Renal cortical epithelial cell (primary cell): ENCODE results near the gene BRIP1. TPM values are rescaled to one million over a fixed set of nuclear protein-coding genes. Genes with fewer than 3 reads are reported as not detected.

Experiments used
- DNase-seq: peaks from one replicate; pipeline ENCODE4 v3.0.0-alpha.2; 2011; ENCODE audit warnings: low read depth
- total RNA-seq: library from RNA; depleted of rRNA; stranded (reverse); fragments of >200 nt; gene quantifications from 2 replicates; pipeline ENCODE4 v1.2.3, GENCODE V29; 2014

The BRIP1 gene
- total RNA-seq, 1 donor from 2014 or later: 1.5 TPM

DNA sequence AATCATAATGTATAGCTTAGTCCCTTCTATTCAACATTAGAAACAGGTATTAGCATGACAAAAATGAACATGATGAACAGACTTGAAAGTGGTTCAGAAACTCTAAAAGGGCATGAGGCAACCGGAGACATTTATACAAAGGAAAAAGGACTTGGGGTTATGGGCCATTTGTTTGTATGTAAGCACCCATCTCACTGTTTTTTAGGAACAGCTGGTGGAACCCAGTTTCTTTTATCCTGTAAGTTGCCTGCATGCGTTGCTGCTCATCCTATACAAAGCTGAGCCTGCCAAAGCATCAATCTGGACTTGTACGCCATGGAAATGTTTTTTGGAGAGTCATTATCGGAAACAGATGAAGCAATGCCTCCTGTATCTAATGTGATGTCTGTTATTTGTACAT is 200.0 kb downstream of the BRIP1 start:
- DNase-seq: no peak

DNA sequence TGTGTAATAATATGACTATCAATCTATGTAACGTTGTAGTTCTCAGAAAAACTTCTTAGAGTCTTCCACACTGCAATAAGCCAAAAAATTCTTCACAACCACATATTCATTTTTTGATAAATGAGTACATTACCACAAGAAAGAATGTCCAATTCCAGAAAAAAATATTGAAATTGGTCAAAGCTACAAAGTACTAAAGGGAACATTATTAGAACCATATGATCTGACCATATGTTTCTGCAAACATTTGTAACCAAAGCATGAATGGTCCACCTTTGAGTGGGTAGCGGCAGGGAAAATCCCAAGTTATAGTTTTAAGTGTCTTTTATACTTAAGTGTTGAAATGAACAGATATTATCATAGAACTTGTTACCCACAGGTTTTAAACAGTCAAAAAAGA is 200.6 kb downstream of the BRIP1 start:
- DNase-seq: no peak

DNA sequence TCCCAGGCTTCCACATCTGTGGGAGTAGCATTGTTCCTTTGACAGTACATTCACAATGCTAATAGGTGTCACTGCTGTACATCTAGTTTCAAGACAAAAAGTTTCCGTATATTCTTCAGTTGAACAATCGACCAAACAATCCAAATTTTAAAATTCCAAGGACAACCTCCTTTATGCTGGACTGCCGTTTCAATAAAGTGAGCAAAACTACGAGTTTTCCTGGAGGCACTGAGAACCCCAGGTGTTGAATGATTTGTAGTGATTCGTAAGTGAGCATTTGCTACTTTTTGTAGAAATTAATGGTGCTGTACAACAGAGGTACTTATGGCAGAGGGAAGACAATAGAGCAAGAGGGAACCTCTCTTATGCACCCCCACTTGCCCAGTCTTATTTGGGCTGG is 201.1 kb downstream of the BRIP1 start:
- DNase-seq: no peak

DNA sequence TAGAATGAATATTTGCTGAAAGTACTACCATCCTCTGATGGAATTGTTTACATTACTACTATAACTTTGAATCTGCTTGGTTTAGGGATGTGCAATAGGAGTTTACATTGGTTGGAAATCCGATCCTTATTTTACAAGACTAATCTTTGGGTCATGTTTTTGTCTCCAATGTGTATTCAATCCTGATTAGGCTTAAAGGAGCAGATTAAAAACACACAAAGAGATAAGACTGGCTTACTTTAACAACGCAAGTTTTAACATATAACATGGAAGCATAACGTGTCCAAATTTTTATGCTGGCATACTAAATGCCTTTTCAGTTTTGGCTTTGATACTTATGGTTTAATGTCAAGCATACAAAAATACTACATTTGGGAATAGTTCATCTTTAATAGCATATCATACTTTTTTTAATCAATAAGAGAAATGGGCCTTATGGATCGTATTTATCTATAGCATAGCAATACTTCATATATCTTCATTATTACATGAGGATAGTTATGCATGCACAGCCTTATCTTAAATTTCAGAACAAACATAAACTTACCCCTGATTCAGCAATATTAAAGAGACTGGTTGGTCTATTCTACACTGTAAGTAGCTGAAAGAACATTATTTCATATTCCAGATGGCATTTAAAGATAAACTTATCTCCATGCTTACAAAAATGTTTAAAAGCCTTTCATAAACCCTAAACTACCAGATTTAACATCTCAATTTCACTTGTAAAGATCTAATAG is 202.4 kb downstream of the BRIP1 start:
- no peak for DNase-seq

DNA sequence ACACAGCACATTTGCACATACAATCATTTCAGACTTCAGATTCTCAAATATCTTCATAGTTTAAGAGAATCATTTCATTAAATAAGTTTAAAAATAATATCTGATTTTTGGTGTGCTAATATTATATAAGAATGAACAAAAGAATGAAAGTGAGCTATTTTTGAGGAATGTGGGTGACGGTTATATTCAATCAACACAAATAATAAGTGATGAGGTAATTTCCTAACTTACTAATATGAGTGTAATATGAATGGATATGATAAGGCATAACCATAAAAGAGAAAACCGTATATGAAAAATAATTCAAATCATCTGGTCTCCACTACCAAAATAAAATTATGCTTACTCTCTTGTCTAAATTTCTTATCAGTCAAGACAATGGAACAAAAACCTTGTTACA is 203.9 kb downstream of the BRIP1 start:
- DNase-seq: no peak

DNA sequence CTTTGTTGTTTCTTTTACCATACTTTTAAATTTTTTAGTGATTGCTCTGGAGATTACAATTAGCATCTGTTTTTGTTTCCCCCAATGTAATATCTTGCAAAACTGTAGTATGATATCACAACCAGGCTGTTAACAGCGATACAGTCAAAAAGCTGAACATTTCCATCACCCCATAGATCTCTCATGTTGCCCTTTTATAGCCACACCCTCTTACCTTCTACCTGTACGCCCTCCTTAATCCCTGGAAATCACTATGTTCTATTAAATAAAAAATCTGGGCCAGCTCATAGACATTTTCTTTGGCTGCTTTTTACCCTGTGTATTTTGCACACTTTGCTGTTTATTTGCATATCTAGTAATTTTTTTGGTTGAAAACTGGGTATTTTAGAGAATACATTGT is 205.1 kb downstream of the BRIP1 start:
- no peak for DNase-seq

DNA sequence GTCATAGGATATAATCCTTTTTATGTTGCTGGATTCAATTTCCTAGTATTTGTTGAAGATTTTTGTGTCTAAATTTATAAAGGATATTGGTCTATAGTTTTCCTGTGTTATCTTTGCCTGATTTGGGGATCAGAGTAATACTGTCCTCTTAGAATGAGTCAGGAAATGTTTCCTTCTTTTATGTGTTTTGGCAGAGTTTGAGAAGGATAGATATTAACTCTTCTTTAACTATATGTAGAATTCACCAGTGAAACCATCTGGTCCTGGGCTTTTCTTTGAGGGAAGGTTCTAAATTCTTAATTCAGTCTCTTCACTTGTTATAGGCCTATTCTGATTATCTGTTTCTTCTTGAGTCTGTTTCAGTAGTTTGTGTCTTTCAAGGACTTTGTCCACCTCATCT is 206.0 kb downstream of the BRIP1 start:
- no peak for DNase-seq

DNA sequence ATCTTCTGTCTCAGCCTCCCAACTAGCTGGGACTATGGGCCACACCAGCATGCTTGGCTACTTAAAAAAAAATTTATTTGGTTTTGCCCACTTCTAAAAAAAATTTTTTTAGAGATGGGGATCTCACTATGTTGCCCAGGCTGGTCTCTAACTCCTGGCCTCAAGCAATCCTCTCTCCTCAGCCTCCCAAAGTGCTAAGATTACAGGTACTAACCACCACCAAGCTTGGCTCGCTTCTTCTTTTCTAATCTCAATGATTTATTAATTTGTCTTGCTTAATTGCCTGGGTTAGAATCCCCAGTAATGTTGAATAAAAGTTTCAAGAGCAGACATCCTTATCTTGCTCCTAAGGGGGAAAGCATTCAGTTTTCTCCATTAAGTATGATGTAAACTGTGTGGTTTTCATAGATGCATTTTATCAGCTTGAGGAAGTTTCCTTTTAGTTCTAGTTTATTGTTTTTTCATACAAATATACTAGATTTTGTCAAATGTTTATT is 206.6 kb downstream of the BRIP1 start:
- DNase-seq: no peak

DNA sequence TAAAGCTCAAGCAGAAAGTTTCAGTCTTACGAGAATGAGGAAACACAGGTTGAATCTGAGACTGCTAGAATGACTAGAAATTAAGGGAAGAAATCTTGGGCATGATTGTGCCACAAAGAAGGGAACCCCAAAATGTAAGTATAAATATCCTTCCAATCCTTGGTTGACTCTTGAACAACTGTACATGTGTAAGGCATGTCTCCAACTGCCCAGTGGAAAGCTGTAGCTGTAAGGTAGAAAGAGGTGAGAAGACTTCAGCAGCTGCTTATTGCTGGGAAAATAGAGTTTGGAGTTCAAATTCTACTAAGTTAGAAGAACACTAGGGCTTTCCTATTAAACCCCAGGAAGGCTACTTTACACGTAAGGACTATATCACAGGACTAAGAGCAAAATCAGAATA is 212.6 kb downstream of the BRIP1 start:
- DNase-seq: no peak

DNA sequence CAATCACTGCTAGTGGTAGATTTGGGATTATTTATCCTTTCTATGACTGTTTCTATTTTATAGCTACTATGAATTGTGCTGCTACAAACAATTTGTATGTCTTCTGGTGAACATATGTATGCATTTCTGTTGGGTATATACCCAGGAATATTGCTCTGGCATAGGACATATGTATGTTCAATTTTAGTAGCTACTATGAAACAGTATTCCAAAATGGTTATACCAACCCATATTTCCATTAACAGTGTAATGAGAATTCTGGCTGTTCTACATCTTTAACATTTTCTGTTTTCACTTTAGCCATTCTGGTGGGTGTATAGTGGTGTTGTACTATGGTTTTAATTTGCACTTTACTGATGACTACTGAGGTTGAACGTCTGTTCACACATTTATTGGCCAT is 214.7 kb downstream of the BRIP1 start:
- DNase-seq: no peak

DNA sequence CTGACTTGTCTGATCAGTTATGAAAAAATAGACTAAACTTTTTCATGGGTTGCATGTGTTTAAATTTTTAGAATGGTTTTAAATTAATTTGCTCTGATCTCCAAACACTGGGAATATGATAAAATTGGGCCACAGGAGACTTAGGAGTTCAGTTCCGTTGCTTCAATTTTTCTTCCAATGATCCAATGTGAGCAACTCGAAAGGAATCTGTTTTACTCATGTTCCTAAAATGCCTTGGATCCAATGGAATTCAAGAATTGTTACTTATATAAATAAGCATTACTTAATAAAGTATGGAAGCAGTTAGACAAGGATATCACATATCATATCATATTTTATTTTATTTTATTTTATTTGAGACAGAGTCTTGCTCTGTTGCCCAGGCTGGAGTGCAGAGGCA is 216.3 kb downstream of the BRIP1 start:
- no peak for DNase-seq

DNA sequence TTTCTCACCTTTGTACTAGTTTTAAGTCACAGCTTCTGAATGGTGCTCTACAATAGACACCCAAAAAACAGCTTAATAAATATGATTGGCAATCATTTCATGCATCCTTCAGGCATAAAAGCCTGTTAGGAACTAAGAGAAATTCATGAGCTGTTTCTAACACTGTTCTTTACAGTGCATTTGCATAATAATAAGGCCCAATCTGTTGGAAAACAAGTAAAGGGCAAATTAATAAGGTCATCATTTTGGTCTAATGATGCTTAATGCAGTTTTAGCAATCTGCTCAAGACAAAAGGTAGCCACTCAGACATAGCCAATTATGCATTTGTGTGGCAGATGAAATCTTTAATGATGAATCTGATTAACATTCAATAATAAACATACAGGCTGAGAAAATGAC is 216.8 kb downstream of the BRIP1 start:
- DNase-seq: no peak

DNA sequence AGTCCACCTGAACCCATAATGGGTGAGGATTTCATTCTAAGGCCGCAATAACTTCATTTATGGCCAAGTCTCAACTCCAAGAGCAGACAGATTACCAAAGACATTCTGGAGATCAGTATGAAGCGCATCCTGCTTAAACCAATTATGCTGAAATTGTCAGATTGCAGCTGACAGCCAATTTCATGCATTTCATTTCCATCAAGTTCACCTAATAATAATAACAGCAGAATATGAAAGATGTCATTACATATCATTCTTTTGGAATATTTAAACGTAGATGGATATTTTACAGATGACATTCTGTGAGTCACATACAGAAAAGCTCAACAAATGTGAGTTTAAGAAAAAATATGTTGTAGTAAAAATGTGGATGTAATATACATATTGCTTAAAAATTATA is 217.4 kb downstream of the BRIP1 start:
- no peak for DNase-seq

DNA sequence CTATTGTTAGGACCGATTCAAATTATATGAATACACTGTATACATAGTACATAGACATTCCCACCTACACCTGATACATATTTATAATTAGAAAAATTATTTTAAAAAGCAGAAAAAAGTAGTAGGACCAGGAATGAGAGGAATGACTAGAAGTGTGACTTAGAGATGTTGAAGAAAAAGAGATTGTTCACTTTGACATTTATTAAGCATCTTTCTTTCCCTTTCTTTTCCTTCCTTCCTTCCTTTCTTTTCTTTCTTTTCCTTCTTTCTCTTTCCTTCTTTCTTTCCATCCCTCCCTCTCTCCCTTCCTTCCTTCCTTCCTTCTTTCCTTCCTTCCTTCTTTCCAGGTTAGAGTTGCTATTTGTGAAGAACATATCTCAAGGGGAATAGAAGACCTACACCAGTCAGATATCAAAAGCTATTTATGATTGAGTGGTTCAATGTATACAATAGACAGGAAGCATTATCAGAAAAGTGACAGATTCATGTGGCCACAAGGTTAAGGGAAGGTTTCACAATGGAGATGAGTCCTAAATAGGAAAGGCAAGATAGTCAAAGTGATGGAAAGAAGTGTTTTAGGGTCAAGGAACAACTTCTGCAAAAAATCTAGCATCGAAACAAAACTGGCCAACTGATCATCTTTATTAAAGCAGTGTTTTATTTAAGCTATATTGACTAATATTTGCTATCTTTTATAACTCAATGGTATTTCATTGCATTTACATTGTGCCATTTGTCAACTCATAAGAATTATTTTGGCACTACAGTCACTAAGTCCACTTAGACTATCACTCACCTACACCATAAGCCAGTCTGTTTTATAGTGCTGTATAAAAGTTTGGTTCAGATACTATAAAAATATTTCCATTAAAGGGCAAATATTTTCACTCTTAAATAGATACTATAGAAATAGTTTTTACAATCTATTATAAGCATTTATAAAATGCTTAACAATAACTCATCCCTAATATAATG is 218.2 kb downstream of the BRIP1 start:
- no peak for DNase-seq

DNA sequence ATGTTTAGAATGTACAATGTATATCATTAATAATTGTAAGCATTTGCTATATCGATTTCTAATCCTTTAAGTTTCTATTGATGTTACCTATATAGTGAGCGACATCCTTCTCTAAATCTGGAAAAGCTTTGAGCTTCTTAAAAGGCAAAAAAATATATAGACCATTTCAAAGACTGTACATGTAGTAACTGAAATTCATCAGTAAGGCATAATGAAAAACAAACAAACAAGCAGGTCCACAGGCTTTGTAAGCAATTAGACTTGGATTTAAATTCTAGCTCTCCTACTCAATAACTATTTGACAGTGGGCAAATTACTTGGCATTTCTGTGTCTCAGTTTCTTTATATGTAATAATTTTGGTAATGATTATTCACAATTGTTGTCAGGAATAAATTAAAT is 220.6 kb downstream of the BRIP1 start:
- DNase-seq: no peak

DNA sequence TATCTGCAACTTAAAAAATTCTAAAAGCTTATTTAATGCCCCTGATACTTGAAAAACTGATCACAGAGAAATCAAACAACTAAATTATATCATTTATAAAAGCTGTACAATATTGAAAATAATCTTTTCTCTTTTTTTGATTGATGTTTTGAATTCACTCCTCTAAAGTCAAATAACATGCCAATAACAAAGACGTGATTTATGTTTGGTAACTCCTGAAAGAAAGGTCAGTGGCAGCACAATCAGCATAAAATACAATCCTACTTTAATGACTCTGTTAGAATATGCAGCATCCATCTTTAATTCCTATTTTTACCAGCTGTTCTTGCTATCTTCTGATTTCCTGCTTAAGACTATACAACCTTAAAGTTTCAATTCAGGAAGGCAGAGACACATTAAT is 221.6 kb downstream of the BRIP1 start:
- no peak for DNase-seq

DNA sequence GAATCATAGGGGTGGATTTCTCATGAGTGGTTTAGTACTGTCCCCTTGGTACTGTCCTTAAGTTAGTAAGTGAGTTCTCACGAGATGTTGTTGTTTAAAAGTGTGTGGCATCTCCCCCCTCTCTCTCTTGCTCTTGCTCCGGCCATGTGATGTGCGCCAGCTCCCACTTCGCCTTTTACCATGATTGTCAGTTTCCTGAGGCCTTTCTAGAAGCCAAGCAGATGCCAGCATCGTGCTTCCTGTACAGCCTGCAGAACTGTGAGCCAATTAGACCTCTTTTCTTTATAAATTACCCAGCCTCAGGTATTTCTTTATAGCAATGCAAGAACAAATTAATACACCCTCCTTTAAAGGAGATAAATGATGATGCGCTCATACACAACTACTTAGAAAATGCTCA is 222.2 kb downstream of the BRIP1 start:
- no peak for DNase-seq

DNA sequence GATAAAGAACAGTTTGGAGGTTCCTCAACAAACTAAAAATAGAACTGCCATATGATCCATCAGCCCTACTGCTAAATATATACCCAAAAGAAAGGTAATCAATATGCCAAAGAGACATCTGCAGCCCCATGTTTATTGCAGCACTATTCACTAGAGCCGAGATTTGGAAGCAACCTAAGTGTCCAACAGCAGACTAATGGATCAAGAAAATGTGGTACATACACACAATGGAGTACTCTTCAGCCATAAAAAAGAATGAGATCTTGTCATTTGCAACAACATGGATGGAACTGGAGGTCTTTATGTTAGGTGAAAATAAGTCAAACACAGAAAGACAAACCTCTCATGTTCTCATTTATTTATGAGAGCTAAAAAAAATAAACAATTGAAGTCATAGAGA is 223.5 kb downstream of the BRIP1 start:
- DNase-seq: no peak

DNA sequence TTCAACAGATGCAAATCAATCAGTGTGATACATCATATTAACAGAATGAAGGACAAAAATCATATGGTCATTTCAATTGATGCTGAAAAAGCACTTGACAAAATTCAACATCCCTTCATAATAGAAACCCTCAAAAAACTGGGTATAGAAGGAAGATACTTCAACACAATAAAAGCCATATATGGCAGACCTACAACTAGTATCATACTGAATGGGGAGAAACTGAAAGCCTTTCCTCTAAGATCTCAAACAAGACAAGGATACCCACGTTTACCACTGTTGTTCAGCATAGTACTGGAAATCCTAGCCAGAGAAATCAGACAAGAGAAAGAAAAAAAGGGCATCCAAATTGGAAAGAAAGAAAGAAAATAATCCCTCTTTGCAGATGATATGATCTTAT is 225.2 kb downstream of the BRIP1 start:
- DNase-seq: no peak

DNA sequence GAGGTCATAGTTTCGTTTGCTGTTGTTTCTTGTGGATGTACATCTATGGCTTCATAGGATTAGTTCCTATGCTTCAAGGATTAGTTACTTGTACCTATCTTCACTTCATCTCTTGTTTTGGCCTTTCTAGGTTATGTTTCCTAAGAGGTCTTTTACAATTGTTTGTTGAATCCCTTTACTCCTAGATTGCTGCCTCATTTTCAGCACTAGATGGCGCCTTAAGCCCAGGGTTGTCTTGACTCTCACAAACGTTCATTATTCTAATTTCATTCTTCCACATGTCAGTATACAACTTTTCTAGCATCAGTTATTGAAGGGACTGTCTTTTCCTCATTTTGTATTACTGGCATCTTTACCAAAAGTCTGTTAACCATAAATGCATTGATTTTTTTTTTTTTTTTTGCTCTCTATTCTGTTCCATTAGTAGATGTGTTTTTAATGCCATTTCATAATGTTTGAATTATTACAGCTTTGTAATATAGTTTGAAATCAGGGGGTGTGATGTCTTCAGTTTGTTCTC is 227.4 kb downstream of the BRIP1 start:
- DNase-seq: peak; percentile 44

DNA sequence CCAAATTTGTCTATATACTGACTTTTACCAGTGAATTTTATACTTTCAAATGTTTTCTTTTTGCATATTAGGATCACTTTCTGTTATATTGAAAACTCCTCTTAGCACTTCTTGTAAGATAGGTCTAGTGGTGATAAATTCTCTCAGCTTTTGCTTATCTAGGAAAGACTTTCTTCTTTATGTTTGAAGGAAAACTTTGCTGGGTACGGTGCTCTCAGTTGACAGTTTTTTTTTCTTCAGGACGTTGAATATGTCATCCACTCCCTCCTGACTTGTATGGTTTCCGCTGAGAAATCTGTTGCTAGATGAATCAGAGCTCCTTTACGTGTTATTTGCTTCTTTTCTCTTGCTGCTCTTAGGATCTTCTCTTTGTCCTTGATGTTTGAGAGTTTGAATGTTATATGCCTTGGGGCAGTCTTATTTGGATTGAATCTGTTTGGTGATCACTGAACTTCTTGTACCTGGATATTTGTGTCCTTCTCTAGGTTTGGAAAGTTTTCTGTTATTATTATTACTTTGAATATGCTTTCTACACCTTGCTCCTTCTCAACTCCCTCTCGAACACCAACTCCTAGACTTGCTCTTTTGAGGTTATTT is 228.3 kb downstream of the BRIP1 start:
- no peak for DNase-seq

DNA sequence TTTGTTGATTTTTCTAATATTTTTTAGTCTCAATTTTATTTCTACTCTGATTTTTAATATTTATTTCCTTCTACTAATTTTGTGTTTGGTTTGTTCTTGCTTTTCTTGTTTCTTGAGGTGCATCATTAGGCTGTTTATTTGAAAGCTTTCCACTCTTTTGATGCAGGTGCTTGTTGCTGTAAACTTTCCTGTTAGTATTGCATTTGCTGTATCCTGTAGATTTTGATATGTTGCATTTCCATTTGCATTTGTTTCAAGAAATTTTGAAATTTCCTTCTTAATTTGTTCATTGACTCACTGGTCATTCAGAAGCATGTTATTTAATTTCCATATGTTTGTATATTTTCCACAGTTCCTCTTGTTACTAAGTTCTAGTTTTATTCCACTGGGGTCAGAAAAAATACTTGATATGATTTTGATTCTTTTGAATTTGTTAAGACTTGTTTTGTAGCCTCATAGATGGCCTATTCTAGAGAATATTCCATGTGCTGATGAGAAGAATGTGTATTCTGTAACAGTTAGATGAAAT is 229.3 kb downstream of the BRIP1 start:
- no peak for DNase-seq
